ENCODE data around the gene TFAP2A.
A peak's percentile ranks its signal among the peaks of the same experiment; 100 is the strongest.

The TFAP2A gene

DNA sequence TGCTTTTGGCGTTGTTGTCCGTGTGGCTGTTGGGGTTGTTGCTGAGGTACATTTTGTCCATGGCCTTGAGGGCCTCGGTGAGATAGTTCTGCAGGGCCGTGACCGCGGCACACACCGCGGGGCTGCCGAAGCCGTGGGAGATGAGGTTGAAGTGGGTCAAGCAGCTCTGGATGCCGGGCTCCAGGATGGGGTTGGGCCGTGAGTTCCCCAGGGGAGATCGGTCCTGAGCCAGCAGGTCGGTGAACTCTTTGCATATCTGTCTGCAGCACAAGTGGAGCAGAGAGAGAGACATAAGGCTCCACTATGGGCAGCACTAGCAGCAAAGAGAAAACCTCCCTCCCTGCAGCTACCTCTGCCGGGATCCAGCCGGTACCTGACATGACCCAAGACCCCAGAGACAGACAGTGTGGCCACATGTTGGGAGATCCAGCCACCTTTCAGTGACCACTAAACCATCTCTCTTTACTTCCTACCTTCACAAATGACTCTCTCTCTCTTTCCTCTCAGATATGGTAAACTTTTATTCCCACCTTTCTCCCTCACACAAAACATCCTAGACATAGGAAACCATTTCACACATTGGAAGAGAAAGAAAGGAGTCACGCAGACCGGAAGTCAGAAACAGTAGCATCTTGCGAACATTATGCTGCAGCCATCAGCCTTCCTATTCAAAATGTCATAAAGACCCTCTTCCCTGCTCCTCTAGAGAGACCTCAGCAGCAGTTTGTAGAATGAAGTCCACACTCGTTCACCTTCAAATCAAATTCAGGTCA, 16.2 kb downstream of the TFAP2A start:
- DNase-seq: no peak

DNA sequence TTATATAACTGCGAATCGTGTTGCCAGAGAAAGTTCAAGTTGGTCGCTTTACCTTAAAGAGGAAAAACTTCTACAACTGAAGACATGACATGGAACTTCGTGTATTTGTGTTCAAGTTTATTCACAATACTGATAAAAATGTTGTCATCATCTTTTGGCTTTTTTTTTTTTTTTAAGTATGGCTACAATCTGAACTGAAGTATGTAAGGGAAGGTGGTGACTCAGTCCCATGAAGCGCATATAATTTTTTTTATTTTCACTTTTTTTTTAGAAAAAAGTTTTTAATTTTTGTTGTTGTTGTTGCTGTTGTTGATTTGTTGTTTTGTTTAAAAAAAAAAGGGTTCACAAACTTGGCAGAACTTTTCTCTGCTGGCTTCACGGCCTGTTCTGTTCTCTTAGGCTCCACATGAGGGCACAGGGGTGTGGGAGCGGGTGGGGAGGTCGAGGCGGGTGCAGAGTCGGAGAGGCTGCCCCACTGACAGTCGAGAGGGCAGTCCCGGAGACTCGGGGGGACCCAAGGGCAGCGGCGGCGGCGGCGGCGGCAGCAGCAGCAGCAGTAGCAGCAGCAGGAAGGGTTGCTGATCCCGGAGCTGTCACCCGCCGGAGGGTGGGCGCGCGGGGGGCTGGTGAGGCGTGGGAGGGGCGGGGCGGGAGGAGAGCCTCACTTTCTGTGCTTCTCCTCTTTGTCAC, 17.0 kb downstream of the TFAP2A start:
- no peak for DNase-seq

DNA sequence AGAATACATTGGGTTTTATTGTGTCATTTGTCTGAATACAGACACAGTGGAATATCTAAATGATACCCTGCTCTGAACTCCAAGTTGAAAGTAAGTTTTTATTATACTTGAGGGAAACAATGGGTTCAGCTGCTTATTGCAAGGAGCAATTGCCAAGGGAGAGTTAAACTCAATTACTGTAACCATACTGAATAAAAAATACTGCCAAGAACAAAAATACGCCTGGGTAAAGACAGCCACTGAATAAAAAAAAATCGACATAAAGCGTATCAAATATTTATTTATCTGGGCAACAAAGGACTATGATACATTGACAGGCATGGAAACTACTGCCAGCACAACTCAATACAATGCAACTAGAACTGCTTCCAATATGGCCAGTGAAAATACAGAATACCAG, 18.1 kb downstream of the TFAP2A start:
- DNase-seq: no peak

DNA sequence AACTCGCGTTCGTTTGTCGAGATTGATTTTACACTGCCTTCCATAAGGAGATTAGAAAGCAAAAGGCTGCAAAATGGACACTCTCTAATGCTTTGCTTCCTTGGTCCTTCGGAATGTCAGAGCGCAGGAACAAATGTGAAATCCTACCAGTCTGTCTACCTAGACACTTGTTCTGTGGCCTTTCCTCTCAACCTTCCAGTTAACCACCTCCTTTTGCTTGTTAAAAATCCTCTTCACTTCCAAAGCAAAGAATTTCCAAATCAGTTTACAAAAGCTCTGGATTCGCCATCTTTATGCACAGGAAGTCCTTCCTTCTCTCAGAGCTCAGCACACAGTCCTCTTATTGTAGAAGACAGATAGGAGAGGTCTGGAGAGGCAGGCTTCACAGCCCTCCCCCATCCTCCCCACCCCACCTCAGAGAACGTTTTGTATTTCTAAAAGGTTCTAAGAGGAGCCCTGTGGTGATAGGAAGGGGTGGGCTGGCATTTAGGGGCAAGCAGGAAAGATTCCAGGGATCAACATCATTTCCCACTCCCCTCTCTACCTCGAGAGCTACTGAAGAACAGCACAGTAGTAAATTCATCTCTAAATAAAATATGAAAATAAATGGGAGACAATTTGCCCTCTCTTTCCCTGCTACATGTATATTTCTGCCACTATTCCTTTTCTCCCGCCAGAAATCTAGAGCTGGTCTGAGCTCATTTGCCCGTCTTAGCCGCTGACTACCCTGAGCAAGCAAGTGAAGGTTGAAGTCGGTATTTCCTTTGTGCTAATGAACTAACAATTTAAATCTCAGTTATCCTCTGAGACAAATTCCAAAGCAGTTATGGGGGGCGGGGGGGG, 18.9 kb downstream of the TFAP2A start:
- DNase-seq: no peak

DNA sequence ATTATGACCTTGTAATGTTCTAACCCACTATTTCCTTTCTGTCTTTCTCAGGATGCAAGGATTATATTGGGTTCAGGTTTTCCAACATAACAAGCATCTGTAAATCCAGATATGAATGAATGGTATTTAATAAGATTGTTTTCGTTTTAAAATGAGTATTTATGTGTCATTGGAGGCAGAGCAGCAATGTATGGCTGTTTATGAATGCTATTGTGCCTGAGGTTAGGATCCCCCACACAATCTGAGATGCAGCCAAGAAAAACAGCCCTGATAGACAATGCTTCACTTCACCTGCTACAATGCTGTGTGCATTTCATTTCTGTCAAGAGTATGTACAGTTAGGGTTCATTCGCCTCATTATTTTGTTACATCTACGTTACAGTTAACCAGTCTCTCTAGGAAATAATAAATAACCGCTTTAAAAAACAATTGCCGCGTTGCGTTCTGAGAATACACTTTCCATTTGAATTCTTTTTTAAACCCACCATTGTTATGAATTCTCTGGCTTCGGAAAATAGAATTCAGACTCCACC, 19.6 kb downstream of the TFAP2A start:
- no peak for DNase-seq

DNA sequence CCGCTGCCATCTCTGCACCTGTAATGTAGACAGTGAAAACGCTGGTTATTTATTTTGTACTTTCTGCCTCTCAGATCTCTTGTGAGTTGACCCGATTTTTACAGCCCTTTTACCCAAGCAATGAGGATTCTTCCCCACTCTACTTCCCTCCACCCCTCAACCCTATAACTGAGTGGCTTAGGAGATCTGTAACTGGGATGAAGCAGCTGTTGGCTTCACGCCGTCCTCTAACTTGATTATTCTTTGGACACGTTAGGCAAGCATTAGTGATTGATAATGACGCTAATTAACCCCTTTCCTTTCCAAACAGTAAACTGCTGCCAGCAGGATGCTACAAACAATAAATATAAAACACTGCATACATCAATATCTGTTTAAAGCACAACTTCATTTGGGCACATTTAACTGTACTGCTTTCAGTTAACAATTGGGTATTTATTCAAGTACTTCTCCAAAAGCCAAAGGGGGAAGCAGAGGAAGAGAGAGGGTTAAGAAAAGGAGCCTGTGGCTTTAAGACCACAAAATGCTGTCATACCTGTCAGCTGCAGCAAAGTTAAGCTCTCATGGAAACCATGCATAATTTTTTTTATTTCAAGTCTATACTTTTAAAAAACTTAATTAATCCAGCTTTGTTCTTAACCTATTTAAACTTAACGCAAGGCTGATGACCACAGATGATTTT, 21.2 kb downstream of the TFAP2A start:
- peak; percentile 90 for DNase-seq

DNA sequence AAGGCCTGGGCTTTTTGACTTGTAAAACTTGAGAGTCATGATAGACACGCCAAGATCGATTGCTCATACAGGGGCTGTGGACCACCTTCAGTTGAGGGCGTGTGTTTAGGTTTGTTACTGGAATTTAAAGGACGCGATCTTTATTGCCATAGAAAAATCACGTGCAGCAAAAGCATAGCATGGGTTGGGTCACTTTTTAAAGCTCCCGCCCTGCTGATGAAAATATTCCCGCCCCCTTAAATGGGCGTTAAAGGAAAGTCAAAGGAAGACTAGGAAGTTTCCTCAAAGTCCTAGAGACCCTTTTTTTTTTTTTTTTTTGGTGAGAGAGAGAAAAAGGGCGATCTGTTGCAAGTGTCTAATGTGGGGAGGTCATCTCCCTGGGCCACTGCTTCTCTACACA, 23.1 kb downstream of the TFAP2A start:
- DNase-seq: no peak

DNA sequence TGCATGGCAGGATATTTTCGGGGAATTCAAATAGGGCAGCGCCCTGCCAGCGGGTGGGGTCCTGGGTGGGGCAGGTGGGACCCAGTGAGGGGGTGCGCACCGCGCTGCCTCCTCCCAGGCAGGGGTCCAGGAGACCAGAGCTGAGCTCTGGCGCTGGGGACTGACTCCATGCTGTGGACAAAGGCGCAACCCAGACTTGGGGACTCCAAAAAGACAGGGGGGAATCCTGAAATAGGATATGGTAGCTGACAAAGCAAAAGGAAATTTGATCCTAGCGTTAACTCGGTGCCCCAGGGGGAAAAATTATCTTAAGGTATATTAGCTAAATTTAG, 23.6 kb downstream of the TFAP2A start:
- no peak for DNase-seq

DNA sequence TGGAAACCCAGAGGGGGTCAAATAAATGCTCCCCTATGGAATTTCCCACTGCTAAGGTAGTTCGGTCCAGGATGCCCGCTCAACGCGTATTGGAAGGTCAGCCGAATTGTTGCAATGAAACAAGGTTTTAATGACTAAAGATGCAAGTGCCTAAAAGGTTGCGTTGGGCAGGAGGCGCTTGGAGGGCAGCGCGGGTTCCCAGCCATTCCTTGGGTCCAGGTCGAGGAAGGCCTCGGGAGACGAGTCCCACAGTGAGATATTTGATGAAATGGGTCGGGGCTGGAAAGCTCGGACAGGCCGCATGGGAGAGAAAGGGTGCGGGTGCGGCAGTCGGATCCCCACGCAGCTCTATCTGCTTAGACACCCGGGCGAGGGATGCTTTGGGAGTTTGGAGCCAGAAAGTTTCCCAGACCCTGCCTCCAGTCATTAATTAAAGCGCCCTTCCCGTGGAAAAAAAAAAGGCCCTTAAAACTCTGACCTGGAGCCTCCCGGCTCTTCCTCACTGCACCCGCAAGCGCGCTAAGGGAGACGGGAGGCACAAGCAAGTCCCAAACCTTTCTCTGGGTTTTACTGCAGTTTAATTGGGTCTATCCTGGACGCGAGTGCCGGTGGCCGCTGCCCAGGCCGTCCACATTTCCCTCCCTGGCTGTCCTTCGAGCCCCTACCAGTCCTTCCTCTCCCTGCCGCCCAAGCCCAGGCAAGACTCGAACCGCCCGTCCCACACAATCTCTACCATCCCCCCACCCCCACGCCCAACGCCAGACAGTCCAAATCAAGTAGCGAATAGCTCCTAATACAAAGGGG, 24.2 kb downstream of the TFAP2A start:
- no peak for DNase-seq

DNA sequence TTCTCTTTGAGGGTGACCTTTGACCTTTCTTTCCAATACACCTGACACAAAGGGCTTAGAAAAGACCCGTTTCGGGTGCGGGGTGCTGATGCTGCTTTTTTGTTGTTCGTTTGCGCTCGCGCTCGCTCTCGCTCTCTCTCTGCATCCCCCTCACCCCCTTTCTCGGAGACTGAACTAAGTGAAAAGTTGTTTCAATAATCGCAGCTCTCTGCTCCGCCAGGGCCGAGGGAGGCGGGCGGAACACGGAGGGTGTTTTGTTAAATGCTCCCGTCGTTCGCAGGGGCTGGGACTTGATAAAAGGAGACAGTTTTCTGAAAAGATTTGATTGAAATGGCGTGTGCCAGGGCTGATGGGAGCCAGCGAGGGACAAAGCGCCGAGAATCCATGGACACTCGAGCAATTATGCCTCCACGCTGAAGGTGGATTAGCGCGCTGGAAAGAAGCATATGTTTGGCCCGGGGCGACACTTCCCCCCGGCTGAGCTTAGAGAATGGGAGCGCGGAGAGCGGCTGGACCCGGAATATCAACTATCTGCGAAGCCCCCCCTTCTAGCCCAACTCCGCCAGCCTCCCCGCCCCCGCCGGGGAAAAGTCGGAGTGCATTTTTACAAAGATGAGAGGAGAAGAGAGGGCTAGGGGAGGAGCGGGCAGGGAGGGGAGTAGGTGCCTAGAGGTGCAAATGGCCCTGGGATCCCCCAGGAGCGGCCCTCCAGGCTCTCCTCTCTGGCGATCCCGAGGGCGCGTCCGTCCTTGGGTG, 25.0 kb downstream of the TFAP2A start:
- DNase-seq: no peak

DNA sequence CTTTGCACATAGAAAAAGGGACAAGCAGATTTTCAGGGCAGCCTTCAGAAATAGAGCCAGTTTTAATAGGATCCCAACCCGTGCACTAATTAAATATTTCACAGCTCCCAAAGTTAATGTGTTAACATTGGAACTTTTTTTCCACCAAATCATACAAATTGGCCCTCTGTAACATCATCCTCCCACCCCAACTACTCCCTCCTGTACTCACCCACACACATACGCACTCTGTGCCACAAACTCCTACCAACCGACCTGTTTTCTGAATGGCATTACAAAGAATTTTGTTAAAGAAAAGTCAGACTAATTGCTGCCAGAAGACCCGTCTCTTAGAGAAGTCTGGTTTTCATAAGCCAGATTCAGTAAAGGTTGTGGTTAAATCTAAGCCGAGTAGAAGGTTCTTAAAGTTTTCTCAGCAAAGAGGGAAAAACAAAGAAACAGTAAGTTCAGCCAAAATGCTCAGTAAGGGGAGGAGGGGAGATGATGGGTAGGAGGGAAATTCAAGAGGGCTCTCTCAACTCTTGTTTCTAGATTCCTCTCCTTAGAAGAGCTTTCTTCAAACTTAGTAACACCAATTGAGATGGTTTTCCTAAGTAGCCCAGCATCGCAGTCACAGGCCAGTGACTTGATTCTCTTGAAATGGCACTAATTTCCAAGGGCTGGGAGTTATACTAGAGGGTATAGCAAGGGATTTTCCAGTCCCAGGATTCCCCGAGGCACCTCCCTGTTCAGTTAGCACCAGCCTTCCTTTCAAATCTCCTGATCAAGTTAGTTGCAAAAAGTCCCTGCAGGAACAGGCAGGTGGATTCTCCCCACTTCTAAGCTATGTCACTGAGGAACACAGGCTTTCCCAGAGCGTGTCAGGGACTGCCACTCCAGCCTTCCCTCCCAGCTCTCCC, 27.9 kb downstream of the TFAP2A start:
- DNase-seq: no peak

DNA sequence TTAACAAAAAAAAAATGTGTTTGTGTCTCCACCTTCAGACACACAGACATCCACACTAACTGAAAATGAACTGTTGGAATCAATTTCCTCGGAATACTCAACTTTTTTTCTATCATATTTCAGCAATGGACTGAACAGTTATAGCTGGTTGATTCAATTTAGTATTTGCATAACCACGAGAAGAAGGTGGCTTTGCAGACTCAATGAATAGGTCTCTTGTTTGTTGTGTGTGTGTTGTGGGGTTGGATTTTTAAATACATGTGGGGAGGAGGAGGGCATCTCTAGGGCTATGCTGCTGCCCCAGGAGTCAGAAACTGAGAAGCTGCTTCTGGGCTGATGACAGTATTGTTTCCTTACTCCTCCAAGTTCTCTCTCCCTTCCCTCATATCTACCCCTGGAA, 28.7 kb downstream of the TFAP2A start:
- no peak for DNase-seq

DNA sequence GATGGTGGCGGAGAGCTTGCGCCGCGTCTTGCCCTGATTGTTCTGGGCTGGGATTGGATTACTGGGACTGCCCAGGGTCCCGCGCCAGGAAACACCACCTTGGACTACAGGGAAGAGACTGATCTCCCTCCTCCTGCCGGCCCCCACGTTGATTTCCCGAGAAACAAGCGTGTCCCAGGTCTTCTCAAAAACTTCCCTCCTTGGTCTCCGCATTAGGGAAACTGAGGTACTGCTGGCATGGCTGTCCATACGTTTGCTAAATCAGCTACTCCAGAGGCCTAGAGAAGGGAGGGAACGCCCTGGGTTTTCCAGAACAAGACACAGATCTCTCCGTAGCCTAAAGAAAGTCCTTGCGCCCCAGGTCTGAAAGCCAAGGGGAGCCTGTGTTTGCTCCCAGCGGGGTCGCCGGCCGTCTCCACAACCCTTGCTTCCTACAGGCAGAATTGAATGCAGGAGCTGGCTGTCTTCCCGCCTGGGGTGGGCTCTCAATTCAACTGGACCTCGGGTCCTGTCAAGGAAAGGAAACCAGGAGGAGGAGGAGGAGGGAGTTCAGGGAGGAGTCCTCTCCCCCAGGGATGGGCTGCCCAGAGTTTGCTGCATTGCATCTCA, 29.2 kb downstream of the TFAP2A start:
- no peak for DNase-seq

DNA sequence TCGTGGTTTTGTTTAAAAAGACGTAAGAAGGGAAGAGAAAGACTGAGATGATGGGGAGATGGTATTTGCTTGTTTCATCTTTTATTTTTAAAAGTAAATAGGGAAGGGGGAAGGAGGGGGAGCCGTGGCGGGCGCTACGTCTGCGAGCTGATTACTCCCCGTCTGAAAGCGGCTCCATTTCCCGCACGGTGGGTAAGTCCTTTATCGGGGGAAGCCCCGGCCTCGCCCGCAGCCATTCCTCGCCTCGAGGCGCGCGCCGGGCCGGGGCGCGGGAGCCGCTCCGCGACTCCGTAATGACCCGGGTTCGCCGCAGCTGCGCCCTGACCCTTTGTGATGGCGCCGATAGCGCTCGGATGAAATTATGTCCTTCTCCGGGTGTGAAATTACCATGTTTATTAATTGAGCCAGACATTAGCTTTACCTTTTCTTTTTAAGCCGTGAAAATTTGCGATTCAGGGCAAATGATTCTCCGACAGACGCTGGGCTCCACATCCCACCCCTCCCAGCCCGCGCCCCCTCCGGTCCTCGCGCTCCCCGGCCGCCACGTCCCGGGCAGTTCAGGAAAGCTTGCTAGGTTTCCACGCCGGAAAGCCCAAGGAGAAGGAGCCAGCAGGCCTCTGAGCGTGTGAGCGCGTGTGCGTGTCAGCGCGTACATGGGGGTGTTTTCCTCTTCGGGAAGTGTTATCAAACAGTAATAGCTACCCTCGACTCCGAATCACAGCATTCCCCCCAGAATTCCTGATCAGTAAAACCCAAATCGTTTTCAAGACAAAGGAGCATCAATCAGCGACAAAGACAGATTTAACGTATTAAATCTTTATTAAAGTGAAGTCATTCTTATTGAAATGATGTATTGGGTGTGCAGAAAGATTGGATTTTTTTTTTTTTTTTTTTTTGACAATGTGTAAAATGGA, 30.0 kb downstream of the TFAP2A start:
- DNase-seq: no peak

DNA sequence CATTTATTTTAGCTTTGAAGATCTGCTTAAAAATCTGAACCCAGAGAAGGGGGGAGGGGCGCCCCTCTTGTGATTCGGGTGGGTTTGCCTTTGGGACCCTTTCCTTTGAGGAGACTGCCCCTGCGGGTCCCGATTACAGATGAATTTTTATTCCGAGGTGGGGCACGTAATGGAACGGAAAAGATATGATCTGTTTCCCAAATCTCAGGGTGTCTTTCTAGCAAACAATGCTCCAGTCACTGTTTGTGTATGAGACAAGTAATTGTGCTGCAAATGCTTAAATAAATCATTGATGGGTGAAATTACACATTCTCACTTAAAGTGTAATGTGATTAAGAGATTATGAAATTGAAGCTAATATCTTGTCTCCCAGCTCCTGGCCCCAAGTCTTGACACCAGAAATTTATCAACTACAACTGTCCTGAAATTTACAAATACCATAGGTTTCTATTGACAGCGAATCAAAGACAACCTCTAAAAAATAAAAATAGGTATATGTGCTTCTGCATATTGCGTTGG, 30.7 kb downstream of the TFAP2A start:
- no peak for DNase-seq

DNA sequence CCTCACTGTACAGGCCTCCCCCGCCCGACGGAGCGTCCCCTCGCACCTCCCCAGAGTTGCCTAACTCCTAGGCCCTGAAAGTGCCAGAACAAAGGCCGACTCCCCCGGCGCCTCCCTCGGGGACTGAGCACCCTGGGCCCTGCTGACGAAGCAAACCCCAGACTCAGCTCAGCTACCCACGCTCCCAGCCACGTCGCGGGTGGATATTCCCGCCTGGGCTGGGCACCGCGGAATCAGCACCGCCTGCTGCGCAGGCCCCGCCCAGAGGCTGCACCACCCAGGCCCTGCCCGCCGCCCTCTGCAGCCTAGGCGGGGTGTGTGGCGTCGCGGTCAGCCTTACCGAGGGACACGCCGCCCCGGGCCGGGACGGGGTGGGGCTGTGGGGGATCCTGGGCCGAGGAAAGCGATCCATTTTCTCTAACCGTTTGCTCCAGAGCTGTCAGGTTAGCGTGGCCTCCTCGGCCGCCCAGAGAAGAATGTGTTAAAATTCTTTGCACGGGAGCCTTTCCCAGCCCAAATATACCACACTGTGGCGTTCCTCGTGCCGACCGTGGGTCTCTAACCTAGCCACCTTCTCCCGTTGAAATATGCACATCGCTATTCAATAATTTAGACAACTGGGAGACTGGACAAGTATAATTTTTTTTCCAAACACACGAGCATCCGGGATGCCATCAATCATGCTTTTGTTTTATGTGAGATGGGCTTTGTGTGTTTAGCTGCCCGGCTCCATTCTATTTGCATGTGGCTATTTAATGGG, 31.4 kb downstream of the TFAP2A start:
- no peak for DNase-seq

DNA sequence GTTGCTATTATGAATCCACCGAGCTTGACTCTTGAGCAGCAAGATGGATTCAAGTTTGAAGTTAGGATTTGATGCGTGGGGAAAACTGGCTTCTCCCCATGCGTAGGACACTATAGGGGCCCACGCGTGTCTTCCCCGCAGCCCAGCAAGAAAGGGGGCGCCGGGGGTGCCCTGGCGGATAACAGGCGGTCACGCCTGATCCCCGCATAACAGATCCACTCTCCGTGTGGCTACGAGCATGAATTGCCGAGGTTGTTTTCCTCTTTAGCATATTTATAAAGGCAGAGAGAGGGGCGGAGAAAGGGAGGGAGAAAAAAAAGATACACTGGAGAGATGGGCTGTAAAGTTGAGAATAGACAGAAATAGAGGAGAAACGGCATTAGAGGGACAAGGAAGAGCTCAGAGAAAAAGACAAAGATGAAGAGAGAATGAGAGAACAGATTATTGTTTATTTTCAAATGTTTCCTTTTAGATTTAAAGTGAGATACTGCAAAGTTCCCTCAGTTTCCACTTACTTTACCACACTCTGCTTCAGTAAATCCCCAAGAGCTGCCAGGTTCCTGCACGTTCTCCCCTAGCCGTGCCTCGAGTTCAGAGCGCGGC, 32.0 kb downstream of the TFAP2A start:
- no peak for DNase-seq

Data from NCI-H82 (cell line).